HT1080 (cell line): ENCODE results near the gene FAM177B. TPM values are rescaled to one million over a fixed set of nuclear protein-coding genes. Genes with fewer than 3 reads are reported as not detected.

Experiments
- DNase-seq: peaks from one replicate; pipeline ENCODE4 v3.0.0-alpha.2; 2015; ENCODE audit warnings: low read depth
- polyA plus RNA-seq, 2 experiments: library from polyadenylated mRNA; depleted of rRNA; stranded (reverse); fragments of >200 nt; gene quantifications; 2 replicates each; pipeline ENCODE4 v1.2.3, GENCODE V29; 2015
- total RNA-seq: library from RNA; depleted of rRNA; stranded (reverse); fragments of >200 nt; shearing (Covaris generic); gene quantifications from 2 replicates; pipeline ENCODE4 v1.2.3, GENCODE V29; 2014; rRNA removed

FAM177B gene
- total RNA-seq: not detected in 2 replicates
- not detected in 2 replicates for polyA plus RNA-seq (2015; cell fraction: cytosol; rRNA removed)
- not detected in 2 replicates for polyA plus RNA-seq (2015; cell fraction: nucleus; rRNA removed)

DNA sequence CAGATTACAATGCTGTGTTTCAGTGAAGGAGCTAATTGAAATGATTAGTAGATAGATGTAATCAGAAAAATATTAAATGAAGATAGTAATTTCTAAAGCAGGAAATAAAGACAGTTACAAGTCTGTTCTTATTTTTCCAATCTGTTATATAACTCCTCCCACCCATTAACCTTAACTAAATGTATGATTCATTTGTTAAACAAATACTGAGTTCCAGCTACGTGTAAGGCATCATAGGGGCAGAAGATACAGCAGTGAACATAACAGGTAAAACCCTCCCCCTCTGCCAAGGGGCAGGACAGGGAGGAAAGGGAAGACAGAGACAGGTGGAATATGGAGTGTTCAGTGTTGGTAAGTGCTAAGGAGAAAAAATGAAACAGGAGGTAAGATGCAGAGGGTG, at the start of gene FAM177B:
Gene FAM177B (plus strand): TSS at position 231 of the 400 bp plus-strand sequence. CDS start 9,344 bp downstream, outside the sequence.
- no peak for DNase-seq

- DNase-seq: no peak
Observed at GRCh38 chr1:222691016-222691415, 46.0 kb upstream of the FAM177B start.

- no peak for DNase-seq
Observed at GRCh38 chr1:222694927-222695326, 42.1 kb upstream of the FAM177B start.

DNA sequence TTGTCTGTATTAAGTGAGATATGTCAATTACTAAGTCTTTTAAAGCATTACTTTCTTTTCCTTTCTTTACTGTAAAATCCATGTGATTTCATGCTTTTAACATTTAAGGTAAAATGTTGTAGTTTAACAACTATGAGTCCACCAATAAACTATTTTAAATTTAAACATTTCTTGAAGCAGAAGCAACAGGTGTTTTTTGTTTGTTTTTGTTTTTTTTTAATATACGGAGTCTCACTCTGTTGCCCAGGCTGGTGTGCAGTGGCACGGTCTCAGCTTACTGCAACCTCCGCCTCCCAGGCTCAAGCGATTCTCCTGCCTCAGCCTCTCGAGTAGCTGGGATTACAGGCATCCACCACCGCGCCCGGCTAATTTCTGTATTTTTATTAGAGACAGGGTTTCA, 40.3 kb upstream of the FAM177B start:
- no peak for DNase-seq

DNA sequence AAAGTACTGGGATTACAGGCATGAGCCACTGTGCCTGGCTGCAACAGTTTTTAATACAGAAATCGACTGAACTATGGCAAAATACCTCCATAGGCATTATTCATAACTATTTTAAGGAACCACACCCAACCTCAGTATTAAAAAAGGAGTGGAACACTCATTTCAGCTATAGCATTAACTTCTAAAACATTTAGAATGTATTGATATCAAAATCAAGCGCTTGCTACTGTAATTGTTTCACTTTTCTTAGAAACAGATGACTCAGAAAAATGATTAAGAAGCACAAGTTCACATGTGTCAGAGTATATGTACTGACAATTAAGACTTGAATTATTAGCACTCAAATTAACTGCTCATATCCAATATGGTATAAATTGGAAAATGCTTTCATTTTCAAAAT, 39.8 kb upstream of the FAM177B start:
- DNase-seq: no peak

GRCh38 chr1:222697826-222698225, 39.2 kb upstream of the FAM177B start:
- no peak for DNase-seq

DNA sequence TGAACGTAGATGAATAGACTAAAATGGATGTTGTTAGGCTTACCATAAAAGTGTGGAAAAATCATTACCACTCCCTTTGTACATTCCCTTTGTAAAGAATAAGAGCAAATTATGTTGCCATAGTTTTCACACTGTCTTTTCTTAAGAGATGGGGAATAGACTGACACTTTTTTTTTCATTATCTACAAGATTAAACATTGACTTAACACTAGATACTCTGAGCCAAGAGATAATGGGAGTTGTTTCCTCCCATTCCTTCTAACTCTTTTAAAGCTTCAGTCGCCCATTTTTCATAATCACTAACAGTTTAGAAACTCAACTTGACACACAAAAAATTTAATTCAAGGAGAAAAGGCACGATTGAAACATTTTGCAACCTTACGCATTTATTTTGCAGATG, 34.8 kb upstream of the FAM177B start:
- no peak for DNase-seq

GRCh38 chr1:222704260-222704659, 32.7 kb upstream of the FAM177B start:
- no peak for DNase-seq

DNA sequence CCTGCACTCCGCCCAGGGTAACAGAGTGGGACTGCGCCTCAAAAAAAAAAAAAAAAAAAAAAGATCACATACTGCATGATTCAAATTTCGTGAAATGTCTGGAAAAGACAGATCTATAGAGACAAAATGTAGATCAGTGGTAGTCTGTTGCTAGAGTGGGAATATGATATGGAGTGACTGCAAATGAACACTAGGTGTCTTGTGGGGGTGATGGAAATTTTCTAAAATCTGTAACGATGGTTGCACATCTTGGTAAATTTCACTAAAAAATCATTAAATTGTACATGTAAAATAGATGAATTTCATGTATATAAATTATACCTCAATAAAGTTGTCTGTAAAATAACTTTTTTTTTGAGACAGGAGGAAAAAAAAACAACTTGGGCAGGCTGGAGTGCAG, 30.2 kb upstream of the FAM177B start:
- no peak for DNase-seq

- DNase-seq: no peak
Observed at GRCh38 chr1:222709700-222710153, 27.3 kb upstream of the FAM177B start.

DNA sequence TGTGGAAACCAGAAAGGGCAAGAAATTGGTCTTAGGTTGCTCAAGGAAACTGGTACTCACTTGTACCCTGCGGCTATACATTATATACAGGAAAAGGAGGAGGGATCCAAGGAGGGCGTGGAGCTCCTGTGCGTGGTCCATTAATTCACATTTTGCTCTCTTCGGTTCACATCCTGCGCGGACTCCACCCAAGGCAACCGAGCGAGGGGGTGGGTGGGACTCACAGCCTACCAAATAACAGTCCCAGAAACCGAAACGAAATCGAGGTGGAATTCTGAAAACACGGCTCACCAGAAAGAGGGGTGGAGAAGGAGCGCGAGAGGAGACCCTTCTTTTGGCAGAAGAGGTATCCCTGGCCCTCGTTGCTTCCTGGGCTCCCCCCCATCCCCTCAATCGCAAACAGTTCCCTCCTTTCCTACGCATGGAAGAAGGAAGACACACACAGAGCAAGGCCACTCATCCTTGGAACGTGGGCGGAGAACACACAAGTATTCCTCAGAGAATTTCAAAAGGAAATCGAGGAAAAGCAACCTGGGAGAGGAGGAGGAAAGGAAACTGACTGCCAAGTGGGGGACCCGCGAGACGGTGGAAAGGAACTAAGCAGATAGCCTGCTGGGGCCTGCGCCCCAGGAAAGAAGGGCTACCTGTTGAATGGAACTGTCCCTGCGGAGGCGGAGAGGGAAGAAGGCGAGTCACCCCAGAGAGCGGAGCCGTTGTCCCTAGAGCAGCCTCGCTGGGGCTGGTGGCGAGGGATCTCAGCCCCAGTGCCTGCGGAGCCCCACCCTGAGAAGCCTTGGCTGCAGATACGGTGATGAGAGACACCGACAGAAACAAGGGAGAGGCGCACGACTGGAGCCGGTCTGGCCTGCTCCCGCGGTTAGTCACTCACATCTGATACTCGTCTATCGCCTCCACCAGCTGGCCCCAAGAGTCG, 25.4 kb upstream of the FAM177B start:
- DNase-seq: peak; percentile 76

- DNase-seq: peak; percentile 73
Observed at GRCh38 chr1:222712253-222713090, 24.5 kb upstream of the FAM177B start, which contains the start of the genes AIDA and BROX. AIDA (minus strand) TSS chr1:222712491; CDS start chr1:222712317, 174 bp downstream. BROX (plus strand) TSS chr1:222712564; CDS start chr1:222715700, 3,136 bp downstream.

- DNase-seq: peak; percentile 93
Observed at GRCh38 chr1:222713091-222713961, 23.7 kb upstream of the FAM177B start.

DNA sequence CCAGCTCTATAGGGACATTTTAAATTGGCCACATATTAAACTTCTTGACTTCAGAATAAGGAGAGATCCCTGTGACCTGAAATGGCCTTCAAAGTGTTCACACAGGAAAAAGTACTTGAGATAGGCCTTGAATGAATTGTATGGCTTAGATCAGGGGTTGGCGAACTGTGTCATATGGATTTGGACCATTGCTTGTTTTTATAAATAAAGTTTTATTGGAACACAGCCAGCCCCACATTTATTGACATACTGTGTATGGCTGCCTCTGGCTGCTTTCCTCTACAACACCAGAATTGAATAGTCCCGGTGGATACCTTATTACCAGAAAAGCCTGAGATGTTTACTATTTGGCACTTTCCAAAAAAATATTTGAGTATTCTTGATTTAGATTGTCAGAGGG, 20.6 kb upstream of the FAM177B start:
- no peak for DNase-seq

DNA sequence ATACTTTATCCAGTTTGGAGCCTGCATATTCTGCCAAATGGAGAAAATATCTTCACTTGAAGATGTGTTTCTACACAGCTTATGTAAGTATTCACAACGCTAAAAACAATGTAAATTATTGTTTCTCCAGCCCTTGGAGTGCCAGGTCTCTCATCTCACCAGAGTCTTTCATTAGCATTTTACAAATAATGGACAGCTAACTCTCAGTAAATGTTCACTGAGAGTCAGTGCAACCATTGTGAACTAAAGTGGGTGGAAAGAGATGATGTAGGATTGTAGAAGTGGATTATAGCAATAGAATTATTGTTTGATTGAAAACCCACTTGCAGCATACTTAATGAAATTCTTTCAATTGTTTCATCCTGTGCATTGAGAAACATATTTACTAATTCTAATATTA, 8.3 kb upstream of the FAM177B start:
- DNase-seq: no peak

DNA sequence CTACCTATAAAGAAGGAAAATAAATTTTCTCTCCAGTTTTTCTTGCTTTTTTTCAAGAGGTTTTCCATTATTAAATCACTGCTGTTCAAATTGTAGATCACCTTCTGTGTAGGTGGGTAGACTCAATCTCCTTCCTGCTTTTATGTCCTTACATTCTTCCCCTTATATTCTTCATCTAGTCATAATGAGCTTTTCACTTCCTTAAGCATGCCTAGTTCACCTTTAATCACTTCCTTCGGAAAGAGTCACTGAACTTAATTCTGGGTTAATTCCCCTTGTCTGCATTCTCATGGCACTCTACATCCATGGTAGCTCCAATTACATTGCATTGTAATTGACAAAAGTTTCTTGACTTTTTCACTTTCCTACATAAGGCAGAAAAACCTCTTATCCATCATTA, 6.1 kb upstream of the FAM177B start:
- no peak for DNase-seq

- DNase-seq: no peak
Observed at GRCh38 chr1:222732216-222733159, 4.5 kb upstream of the FAM177B start.

DNA sequence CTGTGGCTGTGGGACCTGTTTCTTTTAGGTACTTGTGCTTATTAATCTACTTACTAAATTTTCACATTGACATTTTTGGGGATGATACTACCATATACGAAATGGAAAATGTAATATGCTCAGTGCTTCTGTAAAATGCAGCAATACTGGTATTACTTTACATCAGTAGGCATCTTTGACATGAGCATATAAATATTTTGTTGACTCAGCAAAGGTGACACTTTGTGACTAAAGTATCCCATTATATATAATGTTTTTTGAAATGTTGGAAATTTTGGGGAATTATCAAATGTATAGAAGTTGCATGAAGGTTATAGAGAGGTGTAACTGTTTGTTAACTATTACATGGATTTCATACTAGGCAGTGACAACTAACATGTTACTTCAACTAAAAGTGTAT, 2.3 kb upstream of the FAM177B start:
- DNase-seq: no peak

DNA sequence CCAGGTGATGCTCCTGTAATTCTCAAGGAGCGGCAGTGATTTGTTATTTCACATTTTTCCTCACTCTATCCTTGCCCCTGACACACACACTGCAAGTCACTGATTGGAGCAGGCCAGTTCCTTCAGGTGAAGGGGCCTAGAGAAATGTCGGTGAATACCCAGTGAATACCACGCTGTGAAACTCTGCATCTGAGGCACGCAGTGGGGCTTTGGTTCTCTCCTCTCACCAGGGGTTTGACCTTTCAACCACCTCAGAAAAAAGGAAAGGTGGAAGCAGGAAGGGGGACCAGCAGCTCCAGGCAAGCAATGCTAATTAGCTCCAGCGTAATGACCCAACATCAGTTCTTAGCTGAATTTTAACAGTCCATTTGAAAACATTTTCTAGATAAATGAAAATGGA, 532 bp upstream of the FAM177B start:
- no peak for DNase-seq

DNA sequence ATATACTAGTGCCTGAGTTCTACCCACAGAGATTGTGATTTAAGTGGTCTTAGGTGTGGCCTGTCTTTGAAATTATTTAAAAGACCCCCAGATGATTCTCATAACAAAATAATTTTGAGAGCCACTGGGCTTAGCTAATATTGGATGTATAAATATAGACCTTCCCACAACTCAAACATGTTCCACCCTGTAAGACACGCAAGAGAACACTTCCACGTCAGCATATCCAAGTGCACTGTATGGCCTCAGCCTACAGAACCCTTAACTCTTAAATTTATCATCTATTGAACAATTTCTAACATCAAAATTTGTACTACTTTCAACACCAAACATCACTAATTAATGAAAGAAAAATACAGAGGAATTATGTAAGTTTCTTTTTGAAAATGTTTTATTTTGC, 2.5 kb downstream of the FAM177B start:
- no peak for DNase-seq
